ENCODE results near the gene GYG2.

DNA sequence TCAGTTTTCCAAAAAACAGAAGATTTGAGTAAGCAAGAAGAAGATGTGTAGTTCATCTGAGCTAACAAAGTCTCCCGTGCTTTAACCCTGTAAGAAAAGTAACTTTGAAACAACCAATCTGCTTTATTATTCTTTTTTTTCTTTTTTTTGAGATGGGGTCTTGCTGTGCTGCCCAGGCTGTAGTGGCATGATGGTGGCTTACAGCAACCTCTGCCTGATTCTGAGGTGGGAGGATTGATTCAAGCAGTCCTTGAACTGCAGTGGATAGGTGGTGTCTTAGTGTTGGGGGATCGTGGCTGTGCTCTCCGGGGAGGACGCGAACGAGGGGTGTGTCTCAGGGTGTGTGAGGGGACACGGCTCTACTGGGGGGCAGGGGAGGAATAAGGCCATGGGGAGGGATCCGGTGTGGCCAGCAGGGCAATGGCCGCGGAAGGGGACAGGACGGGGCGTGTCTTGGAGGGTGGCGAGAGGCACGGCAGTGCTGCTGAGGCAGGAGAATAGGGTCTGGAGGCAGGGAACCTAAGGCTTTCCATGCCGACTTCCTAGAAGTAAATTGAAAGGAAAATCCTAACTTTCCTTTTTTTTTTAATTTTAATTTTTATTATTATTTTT lies 98.0 kb downstream of the GYG2 start:
- TF ChIP-seq GATA2 (IDR thresholded peaks at IDR 0.05; ENCODE audit: low read depth, low read length) (no peak), GATA3 (IDR thresholded peaks at IDR 0.05; ENCODE audit: low read depth, low read length) (no peak)

All from SH-SY5Y (cell line).